NOMO-1 treated with DMSO at 0.1 percent for 48 hours (cell line): Measurements from ENCODE around the gene STEAP3.

Experiments used
- DNase-seq: peaks from one replicate; lab custom pipeline; 2025; ENCODE audit not compliant: unreplicated experiment; lab: John Stamatoyannopoulos, UW

Gene STEAP3

GRCh38 chr2:119225105-119225865 lies 1.7 kb downstream of the STEAP3 start:
- DNase-seq, result no peak

- DNase-seq, result no peak
These were observed 2.3 kb downstream of the STEAP3 start for GRCh38 chr2:119225926-119226325.

- no peak for DNase-seq
These were observed 3.7 kb downstream of the STEAP3 start for GRCh38 chr2:119227346-119227745.

- DNase-seq, result no peak
These were observed 4.5 kb downstream of the STEAP3 start for GRCh38 chr2:119228136-119228535.

GRCh38 chr2:119228964-119229363 lies 5.3 kb downstream of the STEAP3 start:
- DNase-seq, result no peak

GRCh38 chr2:119229716-119230115 lies 6.1 kb downstream of the STEAP3 start:
- DNase-seq, result no peak

GRCh38 chr2:119230219-119231185 lies 6.9 kb downstream of the STEAP3 start:
- DNase-seq, result no peak

GRCh38 chr2:119231975-119232665 lies 8.5 kb downstream of the STEAP3 start:
- no peak for DNase-seq

GRCh38 chr2:119232666-119232993 lies 9.0 kb downstream of the STEAP3 start:
- DNase-seq, result no peak

- no peak for DNase-seq
These were observed 9.8 kb downstream of the STEAP3 start for GRCh38 chr2:119233326-119234020.

- DNase-seq, result no peak
These were observed 10.7 kb downstream of the STEAP3 start for GRCh38 chr2:119234021-119235019.

GRCh38 chr2:119236796-119237195 lies 13.2 kb downstream of the STEAP3 start:
- no peak for DNase-seq

- no peak for DNase-seq
These were observed 16.9 kb downstream of the STEAP3 start for GRCh38 chr2:119240311-119241204.

GRCh38 chr2:119241205-119241532 lies 17.5 kb downstream of the STEAP3 start:
- no peak for DNase-seq

GRCh38 chr2:119242276-119243119 lies 18.9 kb downstream of the STEAP3 start:
- no peak for DNase-seq

GRCh38 chr2:119243621-119244020 lies 20.0 kb downstream of the STEAP3 start:
- no peak for DNase-seq

GRCh38 chr2:119245076-119245840 lies 21.6 kb downstream of the STEAP3 start:
- no peak for DNase-seq
